GM12801 (cell line): Measurements from ENCODE around the gene PROZ.

Experiments
- CTCF ChIP-seq: IDR thresholded peaks from one replicate; pipeline ENCODE4 v1.5.1; 2011; ENCODE audit warnings: control low read depth; ENCODE audit not compliant: insufficient read length; ENCODE audit errors: extremely low read depth

Gene PROZ

GRCh38 chr13:113114511-113115362 lies 43.7 kb upstream of the PROZ start:
- TF ChIP-seq CTCF: no peak

GRCh38 chr13:113115363-113116205 lies 42.9 kb upstream of the PROZ start:
- no peak for TF ChIP-seq CTCF

GRCh38 chr13:113116206-113116800 lies 42.1 kb upstream of the PROZ start:
- TF ChIP-seq CTCF: no peak

GRCh38 chr13:113116871-113117271 lies 41.6 kb upstream of the PROZ start:
- no peak for TF ChIP-seq CTCF

GRCh38 chr13:113117335-113117872 lies 41.0 kb upstream of the PROZ start:
- TF ChIP-seq CTCF: no peak

GRCh38 chr13:113117911-113118260 lies 40.6 kb upstream of the PROZ start:
- TF ChIP-seq CTCF: no peak
